HS-27A (cell line): ENCODE data around the gene TBC1D22A.

Experiments used
- DNase-seq: peaks from one replicate; pipeline ENCODE4 v3.0.0-alpha.2; 2012; ENCODE audit warnings: low read depth, missing footprints

TBC1D22A gene

DNA sequence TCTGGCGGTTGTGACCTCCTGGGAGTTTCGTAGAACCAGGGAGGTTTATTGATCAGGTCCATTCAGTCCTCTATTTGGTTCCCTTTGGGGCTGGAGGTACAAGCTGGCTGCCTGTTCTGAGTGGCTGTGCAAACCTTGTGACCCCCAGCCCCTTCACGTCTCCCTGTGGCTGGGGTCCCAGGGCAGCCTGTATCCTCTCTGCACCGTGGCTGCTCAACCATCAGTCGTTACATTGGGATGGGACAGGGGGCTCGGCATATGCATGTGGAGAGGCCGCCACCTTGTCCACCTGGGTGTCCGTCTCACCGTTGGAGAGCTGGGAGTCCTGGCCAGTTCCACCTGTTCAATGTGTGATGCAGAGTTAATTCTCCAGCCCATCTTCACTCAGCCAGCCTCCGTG, 195.7 kb downstream of the TBC1D22A start:
- no peak for DNase-seq

- no peak for DNase-seq
These were observed 196.2 kb downstream of the TBC1D22A start for GRCh38 chr22:46958658-46959057.

GRCh38 chr22:46959369-46959768, 196.9 kb downstream of the TBC1D22A start:
- no peak for DNase-seq

DNA sequence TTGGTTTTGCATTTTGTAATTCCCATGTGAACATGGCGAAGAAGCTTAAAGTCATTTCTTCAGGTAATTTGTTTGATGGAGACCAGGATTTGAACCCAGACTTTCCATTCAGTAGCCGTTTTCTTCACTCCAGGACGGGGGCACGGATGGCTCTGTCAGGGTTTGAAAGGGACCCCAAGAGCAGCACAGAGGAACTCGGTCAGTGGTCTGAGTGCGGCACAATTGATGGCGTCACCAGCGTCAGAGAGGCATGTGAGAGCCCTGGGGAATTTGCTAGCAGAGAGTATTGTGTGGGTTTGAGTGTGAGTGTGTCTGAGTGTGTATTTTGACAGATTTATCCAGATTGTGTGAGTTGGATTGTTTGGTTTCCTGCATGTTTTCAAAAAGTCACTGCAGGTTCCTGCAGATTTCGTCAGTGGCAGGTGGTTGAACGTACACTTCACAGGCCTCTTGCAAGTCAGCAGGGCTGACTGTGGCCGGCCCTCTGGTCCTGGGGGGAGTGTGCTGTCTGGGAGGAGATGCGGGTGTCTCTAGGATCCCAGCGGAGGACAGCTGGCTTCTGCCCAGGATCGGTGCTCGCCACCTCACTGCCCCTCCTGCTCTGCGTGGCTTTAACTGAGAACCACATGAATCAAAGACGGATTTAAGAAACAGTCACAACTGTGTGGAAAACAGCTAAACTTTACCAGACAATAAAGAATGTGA, 199.3 kb downstream of the TBC1D22A start:
- DNase-seq = no peak

- DNase-seq = no peak
These were observed 200.0 kb downstream of the TBC1D22A start for GRCh38 chr22:46962406-46962805.

DNA sequence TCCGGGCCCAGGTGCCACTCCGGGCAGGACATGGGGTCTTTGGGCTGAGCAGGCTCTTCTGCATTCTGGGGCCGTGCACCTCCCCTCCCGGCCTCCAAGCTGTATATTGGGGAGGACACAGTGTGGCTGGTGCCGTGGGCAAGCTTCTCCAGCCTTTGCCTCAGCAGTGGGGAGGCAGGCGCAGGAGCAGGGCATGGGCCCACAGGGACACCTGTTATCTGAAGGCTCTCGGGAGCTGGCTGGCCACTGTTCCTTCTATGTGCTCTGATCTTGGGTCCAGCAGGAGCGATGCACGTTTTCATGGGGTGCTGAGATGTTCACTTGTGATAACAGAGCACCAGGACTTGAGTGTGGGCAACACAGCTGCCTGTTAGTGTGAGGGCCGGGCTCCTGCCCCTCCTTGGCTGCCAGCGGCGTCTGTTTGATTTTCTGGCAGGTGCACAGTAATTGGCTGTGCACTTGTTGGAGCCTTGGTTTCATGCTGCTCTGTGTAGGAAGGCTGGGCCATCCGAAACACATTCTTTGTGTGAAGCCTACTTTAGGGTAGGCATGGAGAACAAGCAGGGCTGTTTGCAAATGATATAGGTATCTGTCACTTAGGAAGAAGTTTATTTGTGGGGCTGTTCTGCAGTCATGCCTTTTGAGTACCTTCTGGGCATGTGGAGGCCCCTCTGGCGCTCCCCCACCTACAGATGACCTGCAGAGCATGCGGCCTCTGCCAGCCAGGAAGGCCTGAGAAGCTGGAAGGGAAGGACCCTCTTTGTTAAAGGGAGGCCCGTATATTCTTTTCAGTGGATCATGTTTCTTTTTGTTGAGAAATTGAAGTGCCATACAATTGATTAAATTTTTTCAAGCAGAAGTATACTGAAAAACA, 201.5 kb downstream of the TBC1D22A start:
- DNase-seq = no peak

DNA sequence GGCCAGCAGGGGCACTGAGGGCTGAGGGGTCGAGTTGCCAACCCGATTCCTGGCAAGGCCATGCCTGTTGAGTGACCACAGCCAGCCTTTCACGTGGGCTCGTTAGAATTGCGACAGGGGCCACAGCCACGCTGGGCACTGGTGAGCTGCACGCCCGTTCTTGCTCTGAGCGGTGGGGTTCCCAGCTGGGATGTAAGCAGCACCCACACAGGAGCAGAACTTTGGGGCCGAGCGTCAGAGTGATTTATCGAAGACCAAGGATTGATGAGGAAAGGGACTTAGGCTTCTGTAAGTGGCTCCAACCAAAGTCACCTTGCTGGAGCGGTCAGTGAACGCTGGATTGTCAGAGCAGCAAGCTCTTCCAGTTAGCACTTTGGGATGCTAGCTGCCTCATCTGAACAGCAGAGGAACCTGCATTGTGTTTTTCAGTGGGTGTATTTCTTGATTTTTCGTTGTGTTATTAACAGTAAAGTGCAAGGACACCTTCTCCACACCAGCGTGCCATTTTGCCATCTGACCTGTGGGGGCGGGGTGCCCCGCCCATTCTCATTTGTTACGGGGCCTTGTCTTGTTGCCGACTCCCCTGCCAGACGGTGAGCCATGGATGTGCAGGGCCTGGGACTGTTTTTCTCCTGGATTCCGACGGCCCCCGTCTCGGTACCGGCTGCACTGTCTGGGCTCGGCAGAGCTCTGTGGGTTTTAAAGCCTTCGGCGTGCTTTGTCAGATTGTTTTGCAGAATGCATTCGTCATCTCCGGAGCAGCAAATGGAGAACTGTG, 202.5 kb downstream of the TBC1D22A start:
- DNase-seq = no peak

DNA sequence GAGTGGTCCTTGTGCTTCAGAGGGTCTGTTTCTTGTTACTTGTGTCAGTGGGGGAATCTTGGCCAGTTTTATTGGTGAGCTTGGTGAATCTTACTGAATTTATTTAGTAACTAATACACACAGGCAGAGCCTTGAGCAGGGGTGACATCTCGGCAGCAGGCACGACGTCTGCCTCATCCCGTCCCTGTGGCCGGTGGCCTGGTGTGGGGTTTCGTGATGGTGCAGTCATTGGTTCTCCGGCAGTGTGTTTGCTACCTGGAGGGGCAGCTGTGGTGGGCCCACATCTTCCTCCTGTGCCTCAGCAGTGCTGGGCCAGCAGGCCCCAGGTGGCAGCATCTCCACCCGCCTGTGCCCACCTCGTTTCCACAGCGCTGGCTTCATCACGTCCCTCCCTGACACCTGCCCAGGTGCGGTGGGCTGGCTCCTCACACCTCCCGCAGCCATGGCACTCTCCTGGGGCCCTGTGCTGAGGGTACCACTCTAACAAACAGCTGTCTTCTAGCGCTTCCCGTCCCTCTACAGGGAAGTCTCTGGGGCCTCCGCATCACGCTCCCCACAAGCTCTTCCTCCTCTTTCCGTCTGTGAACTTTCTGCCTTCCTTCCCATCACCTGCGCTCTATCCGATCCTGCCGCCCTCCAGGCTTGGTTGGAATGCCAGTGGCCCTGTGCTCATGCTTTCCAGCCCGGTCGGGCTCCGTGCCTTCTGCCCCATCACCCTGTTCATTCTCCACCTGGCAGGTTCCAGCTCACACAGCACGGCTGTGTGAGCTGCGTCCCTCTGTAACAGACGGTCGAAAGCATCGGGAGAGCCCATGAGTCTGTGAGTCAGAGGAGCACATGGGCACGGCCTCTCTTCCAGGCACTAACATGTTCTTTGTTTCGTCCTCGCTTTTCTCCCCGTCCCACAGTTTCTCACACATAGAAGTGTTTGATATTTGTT, 203.4 kb downstream of the TBC1D22A start:
- no peak for DNase-seq

GRCh38 chr22:46966495-46966845, 204.0 kb downstream of the TBC1D22A start:
- DNase-seq = no peak

GRCh38 chr22:46966846-46967245, 204.4 kb downstream of the TBC1D22A start:
- no peak for DNase-seq

DNA sequence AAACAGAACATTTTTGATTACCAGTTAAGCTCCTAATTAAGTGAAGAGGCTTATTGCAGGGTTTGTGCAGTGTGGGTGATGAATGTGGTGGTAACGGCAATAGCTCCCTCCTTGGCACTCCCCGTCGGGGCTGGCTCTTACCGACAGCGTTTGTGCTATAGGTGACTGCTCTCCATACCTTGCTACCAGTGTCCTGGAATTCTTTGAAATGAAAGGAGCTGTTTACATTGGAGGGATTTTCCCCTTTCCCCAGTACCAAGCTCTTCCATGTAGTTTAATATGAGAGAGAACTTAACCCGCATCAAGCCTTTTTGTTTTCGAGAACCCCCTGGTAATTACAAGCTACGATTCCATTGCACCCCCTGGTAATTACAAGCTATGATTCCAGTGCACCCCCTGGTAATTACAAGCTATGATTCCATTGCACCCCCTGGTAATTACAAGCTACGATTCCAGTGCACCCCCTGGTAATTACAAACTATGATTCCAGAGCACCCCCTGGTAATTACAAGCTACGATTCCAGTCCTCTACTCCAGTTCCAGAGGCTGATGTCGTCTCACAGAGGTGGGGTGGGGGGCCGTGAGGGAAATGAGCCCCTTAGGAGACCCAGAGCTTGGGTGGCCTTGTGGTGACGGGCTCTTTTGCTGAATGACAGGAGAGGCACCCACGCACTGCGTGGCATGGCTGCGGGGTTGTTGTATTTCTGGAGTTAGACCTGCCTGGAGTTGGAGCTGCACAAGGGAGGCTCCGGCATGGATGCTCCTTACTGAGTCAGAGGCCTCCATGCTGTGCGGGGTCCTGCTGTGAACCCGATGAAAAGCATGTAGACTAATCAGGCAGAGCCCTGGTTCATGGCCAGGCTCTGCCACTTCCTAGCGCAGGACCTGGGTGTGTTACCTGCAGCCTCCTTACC, 205.3 kb downstream of the TBC1D22A start:
- no peak for DNase-seq

DNA sequence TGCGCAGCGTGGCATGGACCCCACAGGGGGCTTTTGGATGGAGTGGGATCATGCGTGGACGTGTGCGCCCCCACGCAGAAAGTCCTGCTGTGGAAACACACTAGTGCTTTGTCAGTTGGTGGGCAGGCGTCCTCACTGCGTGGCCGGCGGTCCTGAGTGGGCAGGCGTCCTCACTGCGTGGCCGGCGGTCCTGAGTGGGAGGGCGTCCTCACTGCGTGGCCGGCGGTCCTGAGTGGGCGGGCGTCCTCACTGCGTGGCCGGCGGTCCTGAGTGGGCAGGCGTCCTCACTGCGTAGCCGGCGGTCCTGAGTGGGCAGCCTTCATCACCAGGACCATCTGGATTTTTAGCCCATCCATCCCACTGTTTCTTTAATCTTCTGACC, 205.9 kb downstream of the TBC1D22A start:
- DNase-seq = no peak

- no peak for DNase-seq
These were observed 206.4 kb downstream of the TBC1D22A start for GRCh38 chr22:46968848-46969247.

DNA sequence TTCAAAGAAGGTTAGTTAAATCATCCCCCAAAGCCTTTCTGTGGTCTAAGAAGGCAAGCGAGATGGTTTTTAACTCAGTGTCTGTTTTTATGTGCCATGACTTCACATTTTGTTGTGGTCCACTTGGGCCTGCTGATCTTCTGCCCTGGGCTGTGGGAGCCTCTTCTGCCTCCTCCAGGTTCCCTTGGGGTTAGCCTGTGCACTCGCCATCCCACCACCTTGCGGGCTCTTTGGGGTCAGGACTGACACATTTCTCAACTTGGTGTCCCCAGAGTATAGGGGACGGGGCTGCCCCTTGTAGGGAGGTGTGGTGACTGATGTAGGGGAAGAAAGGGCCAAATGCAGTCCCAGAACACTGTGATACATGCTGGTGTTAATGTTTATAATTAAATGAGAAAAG, 207.0 kb downstream of the TBC1D22A start:
- no peak for DNase-seq

GRCh38 chr22:46969961-46970360, 207.5 kb downstream of the TBC1D22A start:
- no peak for DNase-seq

DNA sequence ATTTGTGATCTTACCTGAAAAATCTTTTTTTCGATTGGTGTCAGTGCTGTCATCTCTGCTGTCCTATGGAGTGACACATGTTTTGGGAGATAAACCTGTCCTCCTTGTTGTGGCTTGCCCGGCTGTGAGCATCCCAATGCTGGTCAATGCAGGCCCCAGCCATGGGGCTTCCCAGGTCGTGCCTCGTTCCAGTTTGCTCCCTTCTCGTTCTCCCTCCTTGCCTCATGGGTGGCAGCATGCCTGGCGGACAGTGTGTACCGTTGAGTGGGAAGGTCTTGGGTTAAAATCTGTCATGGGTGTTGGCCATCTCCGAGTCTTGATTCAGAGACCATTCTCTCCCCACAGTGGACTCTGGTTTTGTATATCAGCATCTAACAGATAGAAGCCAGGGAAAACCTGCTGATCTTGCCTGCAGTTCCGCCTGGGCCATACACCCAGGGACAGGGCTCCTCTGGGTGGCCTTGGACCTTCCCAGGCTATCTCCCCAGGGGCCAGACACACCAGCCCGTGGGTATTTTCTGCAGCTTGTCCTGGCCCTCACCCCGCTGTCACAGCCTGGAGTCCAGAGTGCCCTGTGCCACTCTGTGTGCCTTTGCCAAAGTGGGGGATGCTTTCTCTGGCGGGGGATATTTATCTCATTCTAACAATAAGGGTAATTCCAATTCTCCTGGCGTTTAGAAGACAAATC, 208.1 kb downstream of the TBC1D22A start:
- no peak for DNase-seq

- DNase-seq = no peak
These were observed 208.8 kb downstream of the TBC1D22A start for GRCh38 chr22:46971099-46971763.

DNA sequence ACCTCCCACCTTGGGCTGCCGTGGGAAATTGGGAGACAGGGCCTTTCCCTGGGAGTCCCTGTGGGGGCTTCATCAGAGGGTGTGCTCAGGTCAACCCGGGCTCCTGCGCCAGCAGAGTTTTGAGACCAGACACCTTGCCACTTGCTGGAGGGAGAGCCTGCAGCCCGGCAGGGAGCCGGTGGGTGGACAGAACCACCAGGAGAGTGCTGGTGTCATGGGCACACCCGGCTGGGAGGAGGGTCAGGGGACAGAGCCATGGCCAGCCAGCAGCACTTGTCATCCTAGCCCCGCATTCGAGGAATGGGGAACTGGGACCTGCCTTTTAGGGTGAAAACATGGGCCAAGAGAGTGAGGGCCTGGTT, 209.3 kb downstream of the TBC1D22A start:
- no peak for DNase-seq

DNA sequence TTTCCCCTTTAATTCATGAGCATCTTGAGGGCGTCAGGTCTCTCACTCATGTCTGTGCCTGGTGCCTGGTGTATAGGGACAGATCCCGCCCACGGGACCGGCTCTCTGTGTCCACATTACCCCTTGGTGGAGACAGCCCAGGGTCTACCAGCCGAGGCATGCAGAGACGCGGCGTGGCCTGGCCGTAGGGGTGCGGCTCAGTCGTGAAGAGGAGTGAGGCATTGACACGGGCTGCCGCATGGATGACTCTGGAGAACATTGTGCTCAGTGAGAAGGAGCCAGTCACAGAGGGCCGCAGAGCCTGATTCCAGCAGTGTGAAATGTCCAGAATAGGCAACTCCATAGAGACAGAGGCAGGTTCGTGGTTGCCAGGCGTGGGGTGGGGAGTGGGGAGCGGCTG, 209.8 kb downstream of the TBC1D22A start:
- no peak for DNase-seq
